Mucosa of gallbladder (tissue), 1 donor: ENCODE data around the gene CDV3. TPM values are rescaled to one million over a fixed set of nuclear protein-coding genes. Genes with fewer than 3 reads are reported as not detected.

ENCODE experiments used
- DNase-seq: peaks from one replicate; pipeline ENCODE4 v3.0.0-alpha.2; 2020; ENCODE audit warnings: low spot score
- total RNA-seq: library from RNA; stranded (reverse); gene quantifications from one replicate; pipeline ENCODE4 v1.2.1, GENCODE V29; 2021
- donor health status: DM: no; HTN: no; CAD: no.

Gene CDV3
- total RNA-seq, 1 donor from 2014 or later: 108 TPM

DNA sequence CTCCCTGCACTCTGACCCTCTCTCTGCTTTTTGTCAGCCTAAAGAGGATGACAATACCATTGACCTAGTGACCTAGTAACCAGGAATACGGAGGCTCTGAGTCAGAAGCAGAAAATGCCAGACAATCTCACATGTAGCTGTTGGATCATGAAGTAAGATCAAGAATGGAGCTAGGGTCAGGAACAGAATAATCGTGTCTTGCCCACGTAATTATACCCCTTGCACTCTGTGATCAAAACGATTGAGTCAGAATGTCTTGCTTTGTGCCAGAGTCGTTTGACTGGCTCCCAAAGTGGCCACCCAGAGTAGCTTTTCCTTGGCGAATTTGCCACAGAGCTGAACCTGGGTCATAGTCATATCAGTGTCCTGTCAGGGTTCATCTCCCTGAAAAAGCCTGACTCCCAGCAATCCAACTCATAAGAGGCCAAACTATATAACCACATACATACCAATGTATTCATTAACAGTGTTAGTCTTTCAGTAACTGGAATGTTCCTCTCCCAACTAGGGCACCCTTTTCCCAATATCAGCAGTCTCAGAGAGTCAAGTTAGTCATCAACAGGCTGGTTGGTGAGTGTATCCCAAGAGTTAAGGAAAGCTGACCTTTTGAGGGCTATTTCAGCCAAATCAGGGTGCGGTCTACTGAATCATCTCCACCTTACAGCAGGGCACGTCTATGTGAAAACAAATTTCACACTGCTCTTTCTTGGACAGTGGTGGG, 5.0 kb upstream of the CDV3 start:
- no peak for DNase-seq

DNA sequence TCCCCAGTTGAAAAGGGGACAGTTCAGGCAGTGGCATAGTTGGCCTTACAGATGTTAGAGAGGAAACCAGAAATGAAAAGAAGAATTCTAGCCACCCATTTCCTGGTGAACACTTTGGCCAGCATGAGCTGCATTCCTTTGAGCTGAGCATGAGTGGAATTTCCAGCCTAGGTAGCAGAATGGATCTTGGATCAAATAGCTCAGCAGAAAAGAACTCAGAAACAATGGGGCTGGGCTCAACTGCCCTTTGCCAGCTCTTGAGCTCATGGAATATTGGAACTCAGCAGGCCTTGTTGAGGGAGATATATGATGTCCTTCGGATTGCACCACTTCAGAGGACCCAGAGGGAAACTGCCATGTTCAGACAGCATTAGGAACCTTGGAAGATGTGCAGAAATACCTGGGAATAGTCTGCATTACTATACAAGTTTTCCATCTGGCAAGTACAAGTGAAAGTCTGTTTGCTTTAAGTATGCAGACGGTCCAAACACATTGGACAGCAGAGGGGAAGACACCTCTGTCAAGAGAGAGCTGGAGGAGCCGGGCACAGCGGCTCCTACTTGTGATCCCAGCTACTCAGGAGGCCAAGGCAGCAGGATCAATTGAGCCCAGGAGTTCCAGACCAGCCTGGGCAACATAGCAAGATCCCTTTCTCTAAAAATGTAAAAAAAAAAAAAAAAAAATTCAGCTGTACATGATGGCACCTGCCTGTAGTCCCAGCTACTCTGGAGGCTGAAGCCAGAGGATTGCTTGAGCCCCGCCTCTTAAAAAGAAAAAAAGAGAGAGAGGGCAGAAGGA, 3.1 kb upstream of the CDV3 start:
- DNase-seq: peak; percentile 67

DNA sequence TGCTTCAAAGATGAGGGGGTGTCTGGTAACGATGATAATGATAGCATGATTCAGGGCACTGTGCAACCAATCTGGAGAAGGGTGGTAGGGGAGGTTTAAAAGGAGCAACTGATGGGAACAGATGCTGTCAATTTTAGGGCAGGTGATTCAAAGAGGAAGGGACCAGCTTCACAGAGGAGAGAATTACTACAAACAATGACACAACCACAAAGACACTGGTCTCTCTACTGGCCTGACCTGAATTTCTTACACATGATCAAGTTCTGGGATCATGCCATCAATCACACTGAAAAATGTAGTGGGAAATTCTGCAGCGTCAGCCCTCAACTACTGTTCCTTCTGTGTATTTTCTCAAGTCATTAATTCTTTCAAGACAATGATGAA, 2.6 kb upstream of the CDV3 start:
- DNase-seq: no peak

DNA sequence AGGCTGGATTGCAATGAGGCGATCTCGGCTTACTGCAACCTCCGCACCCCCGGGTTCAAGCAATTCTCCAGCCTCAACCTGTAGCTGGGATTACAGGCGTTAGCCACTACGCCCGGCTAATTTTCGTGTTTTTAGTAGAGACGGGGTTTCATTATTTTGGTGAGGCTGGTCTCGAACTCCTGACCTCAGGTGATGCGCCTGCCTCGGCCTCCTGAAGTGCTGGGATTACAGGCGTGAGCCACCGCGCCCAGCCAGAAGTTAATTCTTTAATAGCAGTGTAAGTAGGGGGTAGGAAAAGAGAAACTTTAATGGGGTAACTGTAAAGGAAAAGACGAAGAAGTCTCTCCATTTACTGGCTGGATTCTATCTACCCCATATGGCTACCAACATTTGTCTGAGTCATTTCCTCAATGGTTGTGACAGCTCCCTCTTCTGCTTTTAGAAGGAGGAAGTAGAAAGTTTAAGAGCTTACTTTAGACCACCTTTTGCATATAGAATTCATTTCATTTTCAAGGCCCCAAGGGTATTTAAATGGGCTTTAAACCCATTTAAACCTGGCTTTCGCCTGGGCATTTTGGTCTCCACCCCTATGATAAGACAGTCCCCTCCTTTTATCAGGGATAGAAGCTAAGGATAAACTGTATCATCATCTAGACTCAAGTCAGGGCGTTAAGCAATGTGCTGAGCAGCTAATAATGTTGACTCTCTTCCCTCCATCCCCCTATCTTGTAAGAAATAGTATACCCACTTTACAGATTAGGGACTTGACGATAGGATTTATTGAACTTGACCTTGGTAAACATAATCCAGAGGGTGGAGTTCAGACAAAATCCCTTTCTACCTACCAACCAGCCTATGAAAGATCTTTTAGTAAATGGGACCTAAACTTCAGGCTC, 1.1 kb upstream of the CDV3 start:
- DNase-seq: no peak

DNA sequence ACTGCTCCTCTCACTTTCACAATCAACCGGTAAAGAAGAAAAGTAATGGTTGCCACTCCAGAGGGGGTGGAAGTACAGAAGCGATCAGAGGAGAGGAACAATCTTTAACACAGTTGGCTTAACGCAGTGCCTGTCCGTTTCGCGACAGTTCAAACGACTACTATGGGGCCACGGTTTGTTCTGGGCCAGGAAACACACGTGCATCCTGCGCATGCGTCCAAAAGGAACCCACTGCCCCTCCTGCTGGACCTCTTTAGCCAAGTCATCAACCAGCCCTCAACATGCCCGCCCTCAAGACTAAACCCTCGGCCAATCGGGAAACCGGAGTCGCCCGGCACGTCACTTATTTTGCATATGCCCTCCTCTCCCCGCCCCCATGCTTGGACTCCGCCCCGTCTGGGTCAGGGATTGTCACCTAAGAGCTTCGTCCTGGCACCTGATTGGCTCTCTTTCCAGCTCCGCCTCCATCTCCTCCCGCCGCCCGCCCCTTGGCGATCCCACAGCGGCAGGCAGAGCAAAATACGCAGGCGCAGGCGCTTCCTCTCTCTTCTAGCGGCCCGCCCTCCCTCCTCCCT, 345 bp upstream of the CDV3 start:
- DNase-seq: peak; percentile 100

DNA sequence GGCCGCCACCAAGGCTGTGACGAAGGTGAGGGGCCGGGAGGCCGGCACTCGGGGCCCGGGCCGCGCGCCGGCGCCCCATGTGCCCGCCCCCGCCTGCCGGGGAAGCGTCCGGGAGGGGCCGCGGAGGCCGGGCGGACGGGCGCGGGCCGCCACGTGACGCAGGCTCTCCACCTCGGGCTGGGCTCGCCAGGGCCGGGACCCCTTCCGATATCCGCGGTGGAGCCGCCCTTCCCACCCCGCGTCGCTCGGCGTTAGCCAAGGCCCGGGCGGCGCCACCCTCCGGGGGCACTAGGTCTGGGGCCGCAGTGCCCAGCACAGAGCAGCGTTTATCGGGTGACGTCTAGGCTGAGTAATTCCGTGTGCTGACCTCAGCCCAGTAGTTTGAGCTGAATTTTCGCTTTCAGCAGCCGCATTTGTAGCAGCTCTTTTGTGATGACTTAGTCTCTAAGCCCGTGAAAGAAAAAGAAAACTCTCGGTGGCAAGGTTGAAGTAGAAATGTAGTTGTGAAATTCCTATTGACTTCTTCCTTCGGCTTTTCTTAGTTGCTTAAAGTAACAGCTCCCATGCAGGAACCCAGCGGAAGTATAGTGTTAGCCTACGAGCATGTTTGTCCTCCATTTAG, 885 bp downstream of the CDV3 start:
- peak; percentile 59 for DNase-seq

DNA sequence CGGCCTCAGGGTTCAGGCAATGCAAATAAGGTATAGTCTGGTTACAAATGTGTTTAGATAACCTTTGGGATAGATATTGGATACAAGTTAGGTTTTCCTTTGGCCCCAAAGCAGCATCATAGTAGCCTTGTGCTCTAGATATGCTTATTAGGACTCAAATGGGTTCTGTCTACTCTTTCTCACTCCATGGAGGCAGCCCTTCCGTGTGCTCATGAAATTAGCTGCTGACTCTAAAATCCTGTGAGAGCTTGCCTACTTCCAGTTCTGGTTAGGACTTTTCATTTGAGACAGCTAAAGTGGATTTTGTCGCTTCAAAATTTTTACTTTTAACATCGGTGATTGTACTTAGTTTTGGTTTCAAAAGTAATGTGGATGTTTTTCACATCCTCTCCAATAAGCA, 1.6 kb downstream of the CDV3 start:
- DNase-seq: no peak

DNA sequence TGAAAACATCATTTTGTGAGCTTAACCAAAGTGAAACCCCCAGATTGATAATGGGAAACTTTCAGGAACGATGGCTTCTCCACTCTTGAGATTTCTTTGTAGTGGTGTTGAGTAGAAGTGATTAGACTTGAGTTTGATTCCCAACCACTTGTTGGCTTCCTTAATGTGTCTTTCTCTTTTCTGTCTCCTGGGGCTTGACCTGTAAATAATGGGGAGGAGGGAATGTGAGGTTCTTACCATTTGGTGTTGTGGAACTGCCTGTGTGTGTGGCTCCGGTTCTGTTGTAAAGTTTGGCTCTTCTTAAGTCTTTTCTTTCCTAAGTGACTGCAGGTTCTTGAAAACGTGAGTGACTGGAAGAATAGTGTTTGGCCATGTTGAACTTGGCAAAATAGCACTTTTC, 2.7 kb downstream of the CDV3 start:
- no peak for DNase-seq

- DNase-seq: no peak
These were observed 5.2 kb downstream of the CDV3 start for GRCh38 chr3:133578548-133579191.

GRCh38 chr3:133583396-133583795, 9.9 kb downstream of the CDV3 start:
- DNase-seq: no peak

DNA sequence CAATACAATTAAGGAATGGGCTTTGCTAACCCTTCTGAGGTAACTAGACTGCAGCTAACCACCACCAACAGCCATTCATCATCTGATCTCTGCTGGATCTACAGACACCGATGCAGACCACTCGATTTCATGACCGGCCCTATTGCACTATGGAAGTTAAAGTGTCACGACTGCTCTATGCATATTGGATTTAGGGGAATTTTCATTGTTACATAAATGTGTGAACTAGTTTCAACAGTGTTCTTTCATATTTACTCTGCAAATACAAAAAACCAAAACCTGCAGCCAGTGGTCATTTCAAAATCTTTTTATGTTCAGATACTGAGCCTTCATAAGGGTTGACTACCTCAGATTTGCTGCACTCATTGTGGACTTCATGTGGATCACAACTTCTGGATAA, 14.5 kb downstream of the CDV3 start:
- no peak for DNase-seq

GRCh38 chr3:133588784-133589465, 15.4 kb downstream of the CDV3 start:
- DNase-seq: no peak

GRCh38 chr3:133589503-133589902, 16.0 kb downstream of the CDV3 start:
- no peak for DNase-seq

- DNase-seq: no peak
These were observed 17.8 kb downstream of the CDV3 start for GRCh38 chr3:133591271-133591742.

GRCh38 chr3:133592843-133593242, 19.4 kb downstream of the CDV3 start:
- no peak for DNase-seq

- no peak for DNase-seq
These were observed 19.8 kb downstream of the CDV3 start for GRCh38 chr3:133593243-133593642.

DNA sequence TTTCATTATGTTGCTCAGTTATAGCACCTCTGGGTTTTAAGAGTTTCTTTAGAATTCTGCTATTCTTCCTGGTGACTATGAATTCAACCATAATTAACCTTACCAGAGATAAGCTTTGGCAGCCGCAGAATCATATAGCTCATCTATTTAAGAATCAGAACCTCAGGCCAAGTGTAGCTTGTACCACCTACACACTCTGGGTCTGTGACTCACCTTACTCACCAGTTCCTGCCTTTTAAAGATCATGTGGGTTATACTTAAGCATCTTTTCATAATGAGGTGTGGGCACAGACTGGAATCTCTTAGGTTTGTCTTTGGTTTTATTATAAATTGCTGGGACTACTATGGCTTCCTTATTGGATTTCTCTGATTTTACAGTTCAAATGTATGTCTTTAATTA, 21.9 kb downstream of the CDV3 start:
- DNase-seq: no peak

GRCh38 chr3:133598405-133598804, 24.9 kb downstream of the CDV3 start:
- no peak for DNase-seq

- DNase-seq: no peak
These were observed 25.8 kb downstream of the CDV3 start for GRCh38 chr3:133599280-133599679.

GRCh38 chr3:133600572-133601081, 27.1 kb downstream of the CDV3 start:
- DNase-seq: no peak
